Dermis microvascular lymphatic vessel endothelial cell (primary cell): ENCODE results near the gene CEP72. TPM values are rescaled to one million over a fixed set of nuclear protein-coding genes. Genes with fewer than 3 reads are reported as not detected.

ENCODE experiments used
- DNase-seq, 2 donors: peaks; one replicate each; pipeline versions ENCODE4 v3.0.0 to v3.0.0-alpha.2; 2010; ENCODE audit warnings: low read depth in 2 of 2
- total RNA-seq: library from RNA; depleted of rRNA; stranded (reverse); fragments of >200 nt; gene quantifications from 2 replicates; pipeline ENCODE4 v1.2.1, GENCODE V29; 2014

Gene CEP72
- total RNA-seq, 1 donor from 2014 or later: 2.4 TPM

DNA sequence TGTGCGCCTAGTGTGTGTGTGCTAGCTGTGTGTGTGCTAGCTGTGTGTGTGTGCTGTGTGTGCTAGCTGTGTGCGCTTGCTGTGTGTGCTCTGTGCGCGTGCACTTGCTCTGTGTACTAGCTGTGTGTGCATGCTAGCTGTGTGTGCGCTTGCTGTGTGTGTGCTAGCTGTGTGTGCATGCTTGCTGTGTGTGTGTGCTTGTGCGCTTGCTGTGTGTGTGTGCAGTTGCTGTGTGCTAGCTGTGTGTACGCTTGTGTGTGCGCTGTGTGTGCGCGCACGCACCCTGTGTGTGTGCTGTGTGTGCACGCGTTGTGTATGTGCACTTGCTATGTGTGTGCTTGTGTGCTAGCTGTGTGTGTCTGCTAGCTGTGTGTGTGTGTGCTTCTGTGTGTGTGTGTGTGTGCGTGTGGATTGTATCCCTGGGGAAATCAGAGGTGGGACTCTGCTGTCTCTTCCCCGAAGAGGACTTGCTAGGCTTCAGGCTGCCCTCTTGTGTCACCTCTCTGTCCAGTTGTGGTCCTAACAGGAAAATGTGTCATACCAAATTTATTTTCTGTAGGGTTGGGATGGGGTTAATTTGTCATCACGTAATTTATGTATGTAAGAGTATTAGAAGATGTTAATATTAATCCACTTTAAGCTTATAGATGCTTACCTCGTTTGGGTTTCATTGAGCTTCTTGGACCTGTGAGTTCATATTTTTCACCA lies 42.1 kb downstream of the CEP72 start:
- DNase-seq: no peak

DNA sequence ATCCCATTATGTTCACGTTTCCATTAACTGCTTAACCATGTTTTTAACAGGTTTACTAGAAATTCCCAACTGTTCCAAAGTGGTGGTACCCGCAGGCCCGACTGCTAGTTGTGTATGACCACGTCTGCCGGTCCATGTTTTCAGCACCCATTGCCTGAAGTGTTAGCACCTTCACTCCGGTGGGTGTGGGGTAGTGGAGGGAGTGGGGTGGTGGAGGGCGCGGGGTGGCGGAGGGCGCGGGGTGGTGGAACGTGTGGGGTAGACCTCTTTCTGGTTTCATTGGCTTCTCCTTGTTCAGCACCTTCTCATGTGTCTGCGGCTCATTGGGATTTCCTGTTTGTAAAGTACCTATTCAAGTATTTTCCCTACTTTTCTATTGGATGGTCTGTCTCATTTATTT lies 43.3 kb downstream of the CEP72 start:
- DNase-seq: no peak

DNA sequence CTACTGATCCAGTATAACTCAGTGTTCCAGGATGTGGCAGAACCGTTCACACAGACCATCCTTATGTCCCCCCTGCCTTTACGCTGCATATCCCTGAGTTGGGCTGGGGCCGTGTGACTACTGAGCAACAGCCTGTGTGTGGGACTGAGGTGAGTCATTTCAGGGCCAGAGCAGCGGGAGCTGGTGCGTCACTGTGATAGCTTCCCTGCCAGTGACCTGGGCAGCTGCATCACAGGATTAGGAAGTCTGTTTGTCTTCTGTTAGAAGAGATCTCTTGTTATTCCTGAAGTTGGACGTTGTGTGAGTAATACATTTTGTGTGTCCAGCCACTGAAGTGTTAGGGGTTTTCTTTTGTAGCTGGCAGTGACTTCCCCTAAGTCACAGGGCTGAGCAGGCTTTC lies 45.4 kb downstream of the CEP72 start:
- peak; percentile 40 to 92 for DNase-seq

DNA sequence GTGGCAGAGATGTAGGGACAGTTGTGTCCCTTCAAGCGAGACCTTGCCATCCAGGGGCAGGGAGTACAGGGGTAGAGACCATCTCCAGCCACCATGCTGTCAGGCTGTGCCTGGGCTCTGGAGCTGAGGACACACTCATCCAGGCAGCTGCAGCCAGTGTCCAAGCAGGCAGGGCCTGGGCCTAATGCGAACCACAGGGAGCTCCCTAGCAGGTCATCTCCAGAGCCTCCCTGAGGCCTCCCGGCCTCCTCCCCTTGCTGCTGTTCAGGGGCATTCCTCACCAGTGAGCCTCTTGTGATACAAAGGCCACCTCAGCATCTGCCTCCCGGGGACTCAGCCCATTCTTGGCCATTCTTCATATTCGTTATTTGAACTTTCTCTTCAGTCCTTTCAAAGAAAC lies 46.0 kb downstream of the CEP72 start:
- DNase-seq: no peak

DNA sequence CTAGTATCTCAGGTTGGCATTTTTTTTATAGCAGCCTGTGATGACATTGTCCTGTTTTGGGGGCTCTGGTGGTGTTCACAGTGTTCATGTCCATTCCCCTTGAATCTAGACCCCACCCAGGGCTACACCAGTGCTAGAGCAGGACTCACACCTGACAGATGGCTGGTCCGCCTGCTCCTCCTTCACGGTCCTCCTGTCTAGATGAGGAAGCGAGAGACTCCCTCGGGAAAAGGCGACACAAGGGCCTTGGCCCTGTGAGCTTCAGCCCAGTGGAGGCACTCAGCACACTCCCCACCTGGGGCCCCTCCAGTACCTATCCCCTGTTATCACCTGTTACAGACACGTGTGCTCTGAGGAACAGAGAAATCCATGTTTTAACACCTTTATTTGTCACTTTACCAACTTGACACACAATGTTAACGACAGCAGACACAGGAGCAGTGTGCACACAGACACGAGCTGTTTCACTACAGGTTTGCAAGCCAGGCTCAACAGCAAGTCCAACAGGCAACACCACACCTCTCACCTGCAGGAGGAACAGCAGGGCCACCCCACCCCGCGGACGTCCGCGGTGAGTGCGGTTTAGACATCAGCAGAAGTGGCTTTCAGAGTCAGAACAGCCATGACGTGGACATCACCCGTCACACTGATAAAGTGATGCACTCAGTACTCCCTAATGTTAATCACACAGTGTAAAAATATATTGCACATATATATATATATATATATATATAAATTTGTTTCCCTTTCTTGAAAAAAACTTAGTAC lies 47.5 kb downstream of the CEP72 start:
- DNase-seq: no peak

DNA sequence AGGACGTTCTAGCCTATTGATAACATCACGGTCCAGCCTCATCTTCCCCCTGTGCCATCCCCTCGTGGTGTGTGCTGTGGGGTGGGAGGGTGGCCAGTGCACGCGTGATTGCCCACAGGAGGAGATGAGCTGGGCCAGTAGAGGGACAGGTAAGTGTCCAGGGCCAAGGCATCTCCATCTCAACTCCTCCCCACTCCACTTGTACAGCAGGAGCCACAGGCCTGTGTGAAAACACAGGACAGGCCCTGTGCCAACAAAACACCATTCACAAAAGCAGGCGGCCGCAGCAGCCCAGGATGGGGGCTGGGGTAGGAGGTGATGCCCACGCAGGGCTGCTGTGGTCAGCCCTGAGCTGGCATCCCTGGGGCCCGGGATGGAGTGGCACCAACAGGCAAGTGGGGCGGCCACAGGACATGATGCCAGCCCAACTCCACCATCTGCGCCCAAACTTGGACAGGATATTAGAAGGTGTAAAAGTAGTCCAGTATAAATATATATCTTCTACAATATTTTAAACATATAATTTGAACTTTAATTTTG lies 48.4 kb downstream of the CEP72 start:
- no peak for DNase-seq

DNA sequence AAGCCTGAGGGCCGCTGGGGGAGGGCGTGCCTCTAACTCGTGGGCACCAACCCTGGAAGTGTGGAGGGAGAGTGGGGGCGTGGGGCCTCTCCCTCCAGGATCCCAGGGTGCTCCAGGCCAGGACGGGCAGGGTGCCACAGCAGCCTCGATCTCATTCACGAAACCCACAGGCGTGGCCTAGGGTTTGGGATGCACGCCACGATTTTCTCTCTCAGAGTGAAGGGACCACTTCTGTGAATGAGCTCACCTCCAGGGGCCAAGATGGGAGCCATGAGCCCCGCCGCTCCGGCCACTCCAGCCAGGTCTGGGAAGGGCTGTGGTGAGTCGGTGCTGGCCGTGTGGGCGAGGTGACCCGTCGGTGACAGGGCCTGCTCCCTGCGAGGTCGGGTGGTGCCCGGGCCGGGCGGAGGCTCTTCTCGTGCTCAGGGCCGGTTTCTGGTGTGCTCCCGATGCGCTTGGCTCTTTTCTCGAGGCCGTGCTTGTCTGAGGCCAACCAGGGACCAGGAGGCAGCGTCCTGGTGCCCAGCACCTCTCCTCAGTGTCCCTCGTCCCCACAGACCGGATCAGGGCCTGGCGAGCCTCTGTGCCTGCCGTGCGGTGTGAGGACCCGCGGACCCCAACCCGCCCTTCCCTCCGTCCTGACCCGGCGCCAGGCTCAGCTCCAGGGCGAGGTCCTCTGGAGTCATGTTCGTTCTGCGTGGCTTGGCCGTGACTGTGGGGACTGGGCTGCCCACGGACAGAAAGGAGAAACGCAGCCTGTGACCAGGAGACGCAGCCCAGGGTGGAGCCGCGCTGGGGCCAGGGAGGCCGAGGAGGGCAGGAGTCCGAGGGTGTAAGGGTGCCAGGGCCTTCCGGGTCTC lies 50.0 kb downstream of the CEP72 start:
- DNase-seq: no peak

DNA sequence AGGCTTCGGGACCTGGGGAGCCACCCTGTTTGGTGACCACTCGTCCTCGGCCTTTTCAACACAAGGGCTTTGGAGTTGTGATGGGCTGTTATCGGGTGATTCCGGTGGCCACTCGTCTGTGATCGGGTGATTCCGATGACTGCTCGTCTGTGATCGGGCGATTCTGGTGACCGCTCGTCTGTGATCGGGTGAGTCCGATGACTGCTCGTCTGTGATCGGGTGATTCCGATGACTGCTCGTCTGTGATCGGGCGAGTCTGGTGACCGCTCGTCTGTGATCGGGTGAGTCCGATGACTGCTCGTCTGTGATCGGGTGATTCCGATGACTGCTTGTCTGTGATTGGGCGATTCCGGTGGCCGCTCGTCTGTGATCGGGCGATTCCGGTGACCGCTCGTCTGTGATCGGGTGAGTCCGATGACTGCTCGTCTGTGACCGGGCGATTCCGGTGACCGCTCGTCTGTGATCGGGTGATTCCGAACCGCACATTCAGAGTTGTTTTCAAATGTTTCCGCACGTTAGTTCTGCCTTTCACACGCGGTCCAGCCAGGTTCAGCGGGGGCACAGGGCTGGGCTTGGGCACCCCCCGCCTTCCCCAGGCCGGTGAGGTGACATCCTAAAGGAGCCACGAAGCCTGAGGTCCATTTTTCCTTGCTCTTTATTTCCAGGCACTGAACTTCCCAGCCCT lies 50.8 kb downstream of the CEP72 start:
- no peak for DNase-seq

DNA sequence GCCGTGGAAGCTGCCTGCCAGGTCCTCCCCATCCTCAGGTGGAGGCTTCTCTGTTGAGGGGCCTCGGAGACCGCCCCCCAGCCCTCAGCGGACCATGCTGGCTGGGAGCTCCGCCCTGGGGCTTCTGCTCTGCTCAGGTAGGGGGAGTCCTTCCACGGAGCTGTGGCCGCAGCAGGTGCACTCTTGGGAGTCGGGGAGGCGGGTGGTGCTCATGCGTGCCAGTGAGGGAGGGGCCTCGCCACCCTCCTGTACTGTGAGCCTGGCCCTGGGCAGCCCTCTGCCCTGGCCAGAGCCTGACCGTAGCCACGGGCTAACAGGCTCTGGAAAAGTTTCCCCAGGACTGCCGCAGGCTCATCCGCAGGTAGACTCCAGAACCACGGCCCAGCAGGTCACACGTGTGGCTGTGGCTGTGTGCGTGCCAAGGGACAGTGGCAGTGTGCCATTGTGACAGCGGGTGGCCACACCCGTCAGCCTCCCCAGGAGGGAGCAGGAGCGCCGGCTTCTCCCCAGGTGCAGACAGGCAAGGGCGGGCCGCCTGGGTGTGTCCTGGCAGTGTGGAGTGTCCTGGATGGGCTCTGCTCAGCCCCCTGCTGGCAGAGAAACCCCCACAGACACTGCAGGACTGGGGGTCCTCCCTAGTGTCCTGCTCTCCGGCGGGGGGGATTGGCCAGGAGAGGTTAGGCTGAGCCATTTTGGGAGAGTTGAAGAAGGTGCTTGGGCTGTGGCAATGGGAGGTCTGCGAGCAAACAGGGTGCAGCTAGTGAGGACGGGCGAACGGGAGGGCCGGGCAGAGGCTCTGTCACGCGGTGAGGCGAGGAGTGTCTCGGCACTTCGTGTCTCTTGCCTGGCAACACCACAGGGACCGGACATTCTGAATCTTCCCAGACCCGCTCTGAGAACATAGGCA lies 51.5 kb downstream of the CEP72 start:
- DNase-seq: no peak

DNA sequence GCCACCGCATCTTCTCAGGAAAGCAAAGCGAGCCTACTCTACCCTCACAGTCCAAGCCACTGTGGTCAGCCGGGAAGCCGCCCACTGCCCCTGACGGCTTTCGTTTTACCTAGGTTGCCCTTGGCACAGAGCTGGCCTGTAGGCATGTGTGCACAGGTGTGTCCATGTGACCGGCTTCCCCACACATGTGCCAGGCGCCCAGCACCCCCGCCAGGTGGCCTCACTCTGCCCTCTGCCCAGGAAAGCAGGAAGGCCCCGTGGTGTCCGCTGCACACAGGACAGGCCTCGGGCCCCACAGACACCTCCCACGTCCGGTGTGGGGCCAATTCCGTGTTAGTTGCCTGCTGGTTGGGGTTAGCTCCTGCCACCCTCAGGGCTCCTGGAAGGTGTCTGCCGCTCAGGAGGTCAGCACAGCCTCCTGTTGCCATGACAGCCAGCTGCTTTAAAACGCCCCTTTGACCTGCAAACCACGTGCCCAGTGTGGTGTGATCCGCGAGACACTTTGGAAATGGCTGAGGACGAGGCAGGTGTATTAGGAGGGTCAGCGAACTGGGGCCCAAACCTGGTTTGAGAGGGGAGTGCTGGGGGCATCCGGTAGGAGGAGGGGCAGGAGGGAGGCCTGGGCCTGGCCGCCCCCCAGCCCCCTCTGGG lies 52.3 kb downstream of the CEP72 start:
- no peak for DNase-seq

DNA sequence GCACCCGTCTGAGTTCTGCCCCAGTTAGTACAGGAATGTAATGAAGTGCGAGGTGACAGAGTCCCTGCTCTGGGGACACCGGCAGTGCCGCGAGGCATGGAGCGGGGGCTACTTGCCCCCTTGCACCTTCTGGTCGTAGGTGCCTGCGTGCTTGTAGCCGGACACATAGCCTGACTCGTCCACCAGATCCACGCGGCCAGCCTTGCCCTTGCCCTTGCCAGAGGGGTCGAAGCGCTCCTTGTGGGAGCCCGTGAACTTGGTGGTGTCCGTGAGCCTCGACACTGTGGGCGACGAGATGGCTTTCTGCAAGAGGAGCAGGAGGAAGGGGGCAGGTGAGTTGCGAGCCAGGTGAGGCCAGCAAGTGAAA lies 52.8 kb downstream of the CEP72 start:
- no peak for DNase-seq

DNA sequence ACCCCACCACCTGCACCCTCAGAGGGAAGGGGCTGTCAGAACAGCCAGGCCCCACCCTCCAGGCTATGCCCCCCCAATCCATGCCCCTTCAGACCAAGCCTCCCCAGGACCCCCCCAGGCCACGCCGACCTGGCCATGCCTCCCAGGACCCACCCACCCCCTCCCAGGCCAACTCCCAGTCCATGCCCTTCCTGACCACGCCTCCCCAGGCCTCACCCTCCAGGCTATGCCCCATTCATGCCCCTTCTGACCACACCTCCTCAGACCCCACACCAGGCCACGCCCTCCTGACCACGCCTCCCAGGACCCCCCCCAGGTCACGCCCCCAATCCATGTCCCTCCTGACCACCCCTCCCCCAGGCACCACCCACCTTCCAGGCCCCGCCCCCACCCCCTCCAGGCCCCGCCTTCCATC lies 53.4 kb downstream of the CEP72 start:
- DNase-seq: no peak

DNA sequence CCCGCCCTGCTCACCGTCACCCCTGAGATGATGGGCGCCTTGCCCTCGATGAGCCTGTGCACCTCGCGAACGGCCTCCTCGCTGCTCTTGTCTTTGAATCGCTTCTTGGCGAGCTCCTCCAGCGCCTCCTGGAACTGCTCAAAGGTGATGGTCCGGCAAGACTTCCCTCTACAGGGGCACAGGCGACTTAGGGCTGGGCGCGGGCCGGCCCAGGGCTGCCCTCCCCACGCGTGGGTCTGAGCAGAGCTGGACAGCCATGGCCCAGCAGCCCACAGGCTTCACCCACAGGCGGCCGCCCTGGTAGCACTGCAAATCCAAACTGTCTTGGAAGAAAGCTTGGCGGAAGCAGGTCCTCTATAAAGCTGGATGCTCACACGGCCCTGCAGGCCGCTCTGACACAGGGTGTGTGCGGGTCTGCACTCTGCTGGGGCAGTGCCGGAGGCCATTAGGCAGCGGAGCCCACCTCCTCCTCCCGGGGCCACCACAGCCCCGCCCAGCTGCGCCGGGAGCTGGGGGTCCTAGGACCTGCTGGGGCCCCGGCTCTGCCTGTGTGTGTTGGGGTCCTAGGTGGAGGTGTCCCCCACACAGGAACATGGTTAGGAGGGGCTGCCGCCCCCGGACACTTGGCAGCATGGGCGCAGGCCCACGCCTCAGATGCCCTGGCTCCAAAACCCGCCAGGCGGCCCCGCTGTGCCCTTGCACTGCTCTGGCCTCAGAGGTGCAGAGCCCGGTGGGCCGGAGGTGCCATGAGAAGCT lies 54.0 kb downstream of the CEP72 start:
- no peak for DNase-seq

DNA sequence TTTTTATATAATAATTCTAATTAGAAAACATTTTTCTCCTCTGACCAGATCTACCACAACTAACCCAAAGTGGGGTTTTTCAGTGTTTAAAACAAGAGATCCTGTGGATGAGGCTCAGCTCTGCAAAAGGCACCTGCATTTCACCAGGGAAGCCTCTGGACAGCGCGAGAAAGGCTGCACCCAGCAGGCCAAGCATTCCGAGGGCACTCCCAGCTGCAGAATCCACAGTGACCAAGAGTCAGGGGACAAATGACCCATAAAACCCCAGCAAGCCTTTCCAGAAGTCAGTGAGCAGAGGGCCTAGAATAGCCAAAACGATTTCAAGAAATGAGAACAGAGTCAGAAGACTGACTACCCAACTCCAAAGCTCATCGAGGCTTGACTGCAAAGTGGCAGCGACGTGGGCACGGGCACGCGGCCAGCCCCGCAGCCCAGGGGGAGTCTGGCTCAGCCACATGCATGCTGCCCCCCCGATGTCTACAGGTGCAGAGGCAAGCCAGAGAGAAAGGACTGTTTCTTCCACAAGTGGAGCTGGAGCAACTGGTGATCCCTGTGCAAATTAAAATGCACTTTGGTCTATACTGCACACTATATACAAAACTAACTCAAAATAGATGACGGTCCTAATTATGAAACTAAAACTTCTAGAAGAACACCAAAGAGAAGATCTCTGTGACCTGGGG lies 54.8 kb downstream of the CEP72 start:
- DNase-seq: no peak

DNA sequence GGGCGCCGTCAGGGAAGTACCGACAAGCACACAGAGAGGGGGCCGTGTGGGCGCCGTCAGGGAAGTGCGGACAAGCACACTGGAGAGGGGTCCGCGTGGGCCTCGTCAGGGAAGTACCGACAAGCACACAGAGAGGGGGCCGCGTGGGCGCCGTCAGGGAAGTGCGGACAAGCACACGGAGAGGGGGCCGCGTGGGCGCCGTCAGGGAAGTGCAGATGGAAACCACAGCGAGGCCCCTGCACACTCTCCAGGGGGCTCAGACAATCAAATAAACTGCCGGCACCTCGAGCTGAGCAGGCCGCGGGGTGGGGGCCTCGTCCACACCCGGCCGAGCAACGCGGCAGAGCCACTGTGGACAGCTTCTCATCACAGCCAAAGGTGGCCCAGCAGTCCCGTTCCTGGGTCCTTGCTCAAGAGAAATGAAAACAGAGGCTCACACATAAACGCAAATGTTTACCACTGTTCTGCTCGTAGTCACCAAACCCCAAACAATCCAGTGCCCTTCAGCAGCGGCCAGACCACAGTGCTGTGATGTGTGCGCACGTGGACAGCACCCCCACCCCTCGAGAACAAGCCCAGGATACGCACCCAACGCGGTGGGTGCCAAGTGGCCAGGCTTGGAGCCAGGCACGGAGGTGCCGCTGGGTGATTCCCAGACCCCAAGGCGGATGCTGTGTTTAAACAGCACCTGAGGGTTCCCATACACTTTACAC lies 56.3 kb downstream of the CEP72 start:
- DNase-seq: no peak

DNA sequence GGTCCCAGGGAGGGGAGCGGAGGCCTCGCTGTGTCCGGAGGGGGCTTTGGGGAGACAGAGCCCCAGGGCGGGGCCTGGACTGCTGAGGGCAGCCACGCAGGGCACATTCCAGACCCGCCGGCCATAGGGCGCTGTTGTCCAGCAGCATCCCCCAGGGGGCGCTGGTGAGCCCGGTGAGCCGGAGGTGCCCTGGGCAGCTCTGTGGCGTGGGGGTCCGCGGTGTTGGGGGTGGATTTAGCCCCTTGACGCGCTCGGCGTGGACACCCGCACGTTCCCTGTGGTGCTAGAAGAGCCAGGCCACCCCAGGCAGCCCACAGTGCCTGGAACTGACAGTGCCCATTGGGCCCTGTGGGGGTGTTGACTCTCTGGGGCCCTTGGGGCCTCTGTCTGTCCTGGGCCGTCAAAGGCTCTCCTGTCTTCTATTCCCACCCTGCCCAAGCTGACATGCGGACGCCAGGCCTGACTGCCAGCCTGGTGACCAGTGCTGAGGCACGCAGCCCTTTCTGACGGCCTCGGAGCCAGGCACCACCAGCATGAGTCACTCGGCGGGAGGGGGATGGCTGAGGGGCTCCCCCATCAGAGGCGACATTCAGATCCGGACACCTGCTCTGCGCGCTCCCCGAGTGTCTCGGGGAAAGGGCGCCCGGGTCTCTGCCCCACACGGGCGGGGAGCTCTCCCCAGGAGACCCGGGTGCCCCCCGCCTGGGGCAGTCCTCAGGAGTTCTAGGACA lies 57.1 kb downstream of the CEP72 start:
- DNase-seq: no peak

DNA sequence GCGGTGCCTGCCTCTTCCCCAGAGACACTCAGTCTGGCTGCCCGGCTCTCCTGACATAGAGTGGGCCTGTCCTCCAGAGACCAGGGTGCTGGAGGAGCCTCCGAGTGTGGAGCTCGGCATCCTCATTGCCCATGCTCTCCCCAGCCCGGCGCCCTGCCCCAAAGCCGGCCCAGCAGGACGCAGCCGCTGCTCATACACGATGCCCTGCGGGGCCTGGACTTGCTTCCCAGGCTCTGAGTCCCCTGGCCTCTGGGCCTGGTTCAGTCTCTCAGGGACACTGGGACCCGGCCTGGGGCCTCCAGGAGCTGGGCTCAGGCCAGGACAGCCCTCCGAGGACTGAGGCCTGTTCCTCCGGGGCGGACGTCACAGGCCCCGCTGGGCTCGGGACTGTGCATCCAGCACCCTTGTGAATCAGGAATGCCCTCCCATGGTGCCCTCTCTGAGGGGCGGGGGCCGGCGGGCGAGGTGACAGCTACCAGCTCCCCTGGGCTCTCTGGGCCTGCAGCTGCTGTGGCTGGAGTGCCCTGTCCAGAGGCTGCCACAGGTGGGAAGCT lies 57.8 kb downstream of the CEP72 start:
- no peak for DNase-seq
